ENCODE measurements around the gene RRP8. TPM values are rescaled to one million over a fixed set of nuclear protein-coding genes. Genes with fewer than 3 reads are reported as not detected.
A peak's percentile ranks its signal among the peaks of the same experiment; 100 is the strongest.

RRP8 gene
- total RNA-seq (2022) (17.4 and 22.8 TPM in 2 replicates), Bru-seq, nascent RNA (percentile 85 among the genes with signal in this experiment), BruChase-seq, experiment 1, labeled RNA remaining after a 6-hour chase (percentile 91 among the genes with signal in this experiment), BruChase-seq, experiment 2, labeled RNA remaining after a 2-hour chase (percentile 92 among the genes with signal in this experiment)
- long read RNA-seq, full-length matches to known transcripts = 22 of 31 reads
- long read RNA-seq, partial matches to known transcripts = 3 of 31 reads
- long read RNA-seq, other reads (novel, unspliced or antisense) = 6 of 31 reads

DNA sequence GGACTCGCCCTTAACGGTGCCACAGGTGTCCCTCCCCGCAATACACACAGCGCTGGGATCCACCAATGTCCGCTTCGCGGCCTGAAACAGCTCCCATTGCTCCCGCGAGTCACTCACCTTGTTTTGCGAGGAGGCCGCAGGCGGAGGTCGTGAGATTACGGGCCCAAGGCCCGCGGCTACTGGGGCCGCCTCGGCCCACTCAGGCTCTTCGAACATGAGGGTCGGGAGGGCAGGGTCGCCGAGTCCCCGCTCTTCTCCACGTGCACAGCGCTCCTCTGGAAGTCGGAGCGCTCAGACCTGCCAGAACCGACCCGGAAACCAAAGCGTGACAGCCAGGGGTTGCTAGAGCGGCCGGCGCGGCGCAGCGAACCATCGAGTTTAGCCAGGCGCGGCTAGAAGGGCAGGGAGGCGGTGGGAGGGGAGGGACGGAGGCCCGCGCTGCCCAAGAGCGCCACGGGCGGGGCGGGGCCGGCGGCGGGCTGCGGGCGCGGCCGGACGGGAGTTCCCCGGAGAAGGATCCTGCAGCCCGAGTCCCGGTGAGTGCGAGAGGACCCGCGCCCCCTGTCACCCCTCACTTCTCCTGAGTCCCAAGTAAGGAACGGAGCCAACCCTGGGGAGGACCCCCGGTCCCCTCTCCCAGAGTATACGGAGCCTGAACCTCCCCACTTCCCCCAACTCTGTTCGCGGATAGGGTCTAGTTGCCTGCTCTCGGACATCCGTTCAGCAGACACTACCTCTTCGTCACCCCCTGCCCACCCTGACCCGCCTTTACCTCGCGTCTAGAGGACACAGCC is at the start of gene RRP8, which contains the start of gene ILK:
RRP8 (minus strand) TSS at position 330 of the 794 bp plus-strand sequence; CDS start at position 216, 114 bp downstream.
ILK (plus strand) TSS at position 488 of the 794 bp plus-strand sequence. CDS start 498 bp downstream, outside the sequence.
- intact Hi-C loops (cut with micrococcal nuclease; ENCODE audit: unreplicated experiment) = no loop called here
- H3K27me3 Mint-ChIP-seq (ENCODE audit: unreplicated experiment) = no peaks in the 10 kb centered on the region
- H3K4me1 Mint-ChIP-seq (ENCODE audit: low read depth, unreplicated experiment) = peaks cover 17% of the 10 kb centered on the region
- no peaks in the 10 kb centered on the region for H3K9me3 Mint-ChIP-seq (ENCODE audit: low read depth, unreplicated experiment)
- TF ChIP-seq, protein P1, sequence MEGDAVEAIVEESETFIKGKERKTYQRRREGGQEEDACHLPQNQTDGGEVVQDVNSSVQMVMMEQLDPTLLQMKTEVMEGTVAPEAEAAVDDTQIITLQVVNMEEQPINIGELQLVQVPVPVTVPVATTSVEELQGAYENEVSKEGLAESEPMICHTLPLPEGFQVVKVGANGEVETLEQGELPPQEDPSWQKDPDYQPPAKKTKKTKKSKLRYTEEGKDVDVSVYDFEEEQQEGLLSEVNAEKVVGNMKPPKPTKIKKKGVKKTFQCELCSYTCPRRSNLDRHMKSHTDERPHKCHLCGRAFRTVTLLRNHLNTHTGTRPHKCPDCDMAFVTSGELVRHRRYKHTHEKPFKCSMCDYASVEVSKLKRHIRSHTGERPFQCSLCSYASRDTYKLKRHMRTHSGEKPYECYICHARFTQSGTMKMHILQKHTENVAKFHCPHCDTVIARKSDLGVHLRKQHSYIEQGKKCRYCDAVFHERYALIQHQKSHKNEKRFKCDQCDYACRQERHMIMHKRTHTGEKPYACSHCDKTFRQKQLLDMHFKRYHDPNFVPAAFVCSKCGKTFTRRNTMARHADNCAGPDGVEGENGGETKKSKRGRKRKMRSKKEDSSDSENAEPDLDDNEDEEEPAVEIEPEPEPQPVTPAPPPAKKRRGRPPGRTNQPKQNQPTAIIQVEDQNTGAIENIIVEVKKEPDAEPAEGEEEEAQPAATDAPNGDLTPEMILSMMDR (IDR thresholded peaks at IDR 0.05; ENCODE audit: unreplicated experiment) = no peak
- peaks cover 11% of the 10 kb centered on the region for H3K36me3 Mint-ChIP-seq (ENCODE audit: insufficient read depth, unreplicated experiment)
- H3K4me3 Mint-ChIP-seq (ENCODE audit: low read depth, unreplicated experiment) = no peak within 1 kb of the TSS
- BruUV-seq (replicated peaks) = no TSS peak
- CTCF ChIA-PET = interaction anchor here (1.3 to 1.4 kb wide), 2 partner anchors 64 to 80 kb away, joined by 8 to 10 read pairs; partner anchors contain the start of gene MRPL17
- peak; percentile 91 for DNase-seq
- no peak within 1 kb of the TSS for H3K27ac Mint-ChIP-seq (ENCODE audit: unreplicated experiment)

DNA sequence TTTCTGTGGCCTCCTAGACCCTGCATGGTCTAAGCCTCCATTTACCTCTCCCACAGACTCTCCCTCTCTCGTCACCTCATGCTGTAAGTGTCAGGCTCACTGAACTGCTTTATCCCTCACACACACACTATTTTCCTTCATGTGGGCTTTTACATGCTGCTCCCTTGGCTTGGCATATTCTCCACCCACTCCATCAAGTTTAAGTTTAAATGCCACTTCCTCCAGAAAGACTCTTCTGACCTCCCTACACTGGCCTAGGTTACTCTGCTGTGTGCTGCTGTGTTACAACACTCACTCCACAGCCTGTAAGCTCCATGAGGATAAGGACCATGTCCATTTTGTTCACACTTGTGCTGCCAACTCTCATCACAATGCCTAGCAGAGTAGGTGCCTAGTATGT is 49.7 kb upstream of the RRP8 start:
- no peak overlapping the region for H3K27ac Mint-ChIP-seq (ENCODE audit: unreplicated experiment)
- H3K4me1 Mint-ChIP-seq (ENCODE audit: low read depth, unreplicated experiment) = no peaks in the 10 kb centered on the region
- H3K27me3 Mint-ChIP-seq (ENCODE audit: unreplicated experiment) = no peaks in the 10 kb centered on the region
- CTCF ChIA-PET = no interaction called here
- TF ChIP-seq, protein P1 (IDR thresholded peaks at IDR 0.05; ENCODE audit: unreplicated experiment) = no peak
- no peaks in the 10 kb centered on the region for H3K36me3 Mint-ChIP-seq (ENCODE audit: insufficient read depth, unreplicated experiment)
- no peak for DNase-seq
- intact Hi-C loops (cut with micrococcal nuclease; ENCODE audit: unreplicated experiment) = no loop called here
- no TSS peak for BruUV-seq (replicated peaks)
- no peaks in the 10 kb centered on the region for H3K9me3 Mint-ChIP-seq (ENCODE audit: low read depth, unreplicated experiment)
- H3K4me3 Mint-ChIP-seq (ENCODE audit: low read depth, unreplicated experiment) = no peak overlapping the region

DNA sequence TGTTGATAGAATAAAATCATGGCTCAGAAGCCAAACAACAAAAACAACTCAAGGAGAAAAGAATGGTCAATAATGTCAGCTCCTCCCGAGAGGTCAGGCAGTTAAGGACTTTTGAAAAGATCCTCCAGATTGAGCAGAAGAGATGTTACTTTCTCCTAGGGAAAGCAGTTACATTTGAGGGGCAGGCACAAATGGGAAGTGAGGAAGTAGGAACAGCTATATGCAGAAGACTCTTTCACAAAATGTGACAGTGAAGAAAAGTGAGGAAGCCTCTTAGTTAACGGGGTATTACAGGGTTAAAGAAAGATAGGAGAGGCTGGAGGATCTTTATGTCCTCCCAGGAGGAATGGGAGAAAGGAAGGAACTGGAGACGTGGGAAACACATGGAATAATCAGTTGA is 48.8 kb upstream of the RRP8 start:
- TF ChIP-seq, protein P1 (IDR thresholded peaks at IDR 0.05; ENCODE audit: unreplicated experiment) = no peak
- Mint-ChIP-seq H3K27me3 (ENCODE audit: unreplicated experiment) (no peaks in the 10 kb centered on the region), H3K9me3 (ENCODE audit: low read depth, unreplicated experiment) (no peaks in the 10 kb centered on the region), H3K4me1 (ENCODE audit: low read depth, unreplicated experiment) (no peaks in the 10 kb centered on the region), H3K36me3 (ENCODE audit: insufficient read depth, unreplicated experiment) (no peaks in the 10 kb centered on the region), H3K27ac (ENCODE audit: unreplicated experiment) (no peak overlapping the region), H3K4me3 (ENCODE audit: low read depth, unreplicated experiment) (no peak overlapping the region)
- intact Hi-C loops (cut with micrococcal nuclease; ENCODE audit: unreplicated experiment) = no loop called here
- BruUV-seq (replicated peaks) = no TSS peak
- DNase-seq = no peak
- CTCF ChIA-PET = no interaction called here

DNA sequence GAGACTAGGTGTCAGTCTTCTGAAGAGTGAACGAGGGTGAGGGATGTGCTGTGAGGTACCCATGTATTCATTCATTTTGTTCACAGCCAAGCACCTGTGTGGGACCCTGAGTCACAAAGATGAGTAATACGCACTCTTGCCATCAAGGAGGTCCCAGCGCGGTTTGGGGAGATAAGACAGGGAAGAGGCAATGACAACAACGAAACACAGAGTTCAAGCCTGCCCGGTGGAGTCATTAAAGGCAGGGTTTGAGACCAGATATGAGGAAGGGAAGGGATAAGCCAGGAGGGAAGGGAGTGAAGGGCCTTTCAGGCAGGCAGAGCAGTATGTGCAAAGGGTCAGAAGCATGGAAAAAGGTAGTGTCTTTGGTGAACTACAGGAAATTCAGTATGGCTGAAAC is 47.6 kb upstream of the RRP8 start:
- H3K27me3 Mint-ChIP-seq (ENCODE audit: unreplicated experiment) = no peaks in the 10 kb centered on the region
- intact Hi-C loops (cut with micrococcal nuclease; ENCODE audit: unreplicated experiment) = no loop called here
- H3K36me3 Mint-ChIP-seq (ENCODE audit: insufficient read depth, unreplicated experiment) = no peaks in the 10 kb centered on the region
- BruUV-seq (replicated peaks) = no TSS peak
- H3K4me3 Mint-ChIP-seq (ENCODE audit: low read depth, unreplicated experiment) = no peak overlapping the region
- H3K4me1 Mint-ChIP-seq (ENCODE audit: low read depth, unreplicated experiment) = no peaks in the 10 kb centered on the region
- H3K27ac Mint-ChIP-seq (ENCODE audit: unreplicated experiment) = no peak overlapping the region
- H3K9me3 Mint-ChIP-seq (ENCODE audit: low read depth, unreplicated experiment) = no peaks in the 10 kb centered on the region
- TF ChIP-seq, protein P1 (IDR thresholded peaks at IDR 0.05; ENCODE audit: unreplicated experiment) = no peak
- DNase-seq = no peak
- CTCF ChIA-PET = no interaction called here

Data from Calu3 (cell line).